Type B pancreatic cell (in vitro differentiated cells): ENCODE data around the gene LTB4R. TPM values are rescaled to one million over a fixed set of nuclear protein-coding genes. Genes with fewer than 3 reads are reported as not detected.

Experiments
- DNase-seq: peaks from one replicate; pipeline ENCODE4 v3.0.0; 2021; ENCODE audit warnings: mixed read lengths; ENCODE audit not compliant: unreplicated experiment; ENCODE audit errors: extremely low spot score
- H3K27ac Mint-ChIP-seq: 2 replicates; pipeline ENCODE4 v1.8.0; 2021; ENCODE audit warnings: mild to moderate bottlenecking, mixed read lengths
- H3K27me3 Mint-ChIP-seq: 2 replicates; pipeline ENCODE4 v1.8.0; 2021; ENCODE audit warnings: mixed read lengths
- H3K36me3 Mint-ChIP-seq: 2 replicates; pipeline ENCODE4 v1.8.0; 2021; ENCODE audit warnings: mixed read lengths
- H3K4me1 Mint-ChIP-seq: one replicate; pipeline ENCODE4 v1.8.0; 2021; ENCODE audit warnings: mixed read lengths; ENCODE audit not compliant: unreplicated experiment
- H3K4me3 Mint-ChIP-seq: 2 replicates; pipeline ENCODE4 v1.8.0; 2021; ENCODE audit warnings: mild to moderate bottlenecking, mixed read lengths
- H3K9me3 Mint-ChIP-seq: 2 replicates; pipeline ENCODE4 v1.8.0; 2021; ENCODE audit warnings: mixed read lengths
- CTCF ChIP-seq: fragments of 200-600 bp; sonication (generic); conservative IDR thresholded peaks from 2 replicates; pipeline ENCODE4 v1.5.0; 2021; ENCODE audit warnings: antibody characterized with exemption, mild to moderate bottlenecking
- total RNA-seq: library from RNA; stranded (reverse); gene quantifications from 2 replicates; pipeline ENCODE4 v1.2.1, GENCODE V29; 2021; ENCODE audit warnings: low replicate concordance

Gene LTB4R
- total RNA-seq, 1 donor from 2014 or later, result 8.8 TPM

DNA sequence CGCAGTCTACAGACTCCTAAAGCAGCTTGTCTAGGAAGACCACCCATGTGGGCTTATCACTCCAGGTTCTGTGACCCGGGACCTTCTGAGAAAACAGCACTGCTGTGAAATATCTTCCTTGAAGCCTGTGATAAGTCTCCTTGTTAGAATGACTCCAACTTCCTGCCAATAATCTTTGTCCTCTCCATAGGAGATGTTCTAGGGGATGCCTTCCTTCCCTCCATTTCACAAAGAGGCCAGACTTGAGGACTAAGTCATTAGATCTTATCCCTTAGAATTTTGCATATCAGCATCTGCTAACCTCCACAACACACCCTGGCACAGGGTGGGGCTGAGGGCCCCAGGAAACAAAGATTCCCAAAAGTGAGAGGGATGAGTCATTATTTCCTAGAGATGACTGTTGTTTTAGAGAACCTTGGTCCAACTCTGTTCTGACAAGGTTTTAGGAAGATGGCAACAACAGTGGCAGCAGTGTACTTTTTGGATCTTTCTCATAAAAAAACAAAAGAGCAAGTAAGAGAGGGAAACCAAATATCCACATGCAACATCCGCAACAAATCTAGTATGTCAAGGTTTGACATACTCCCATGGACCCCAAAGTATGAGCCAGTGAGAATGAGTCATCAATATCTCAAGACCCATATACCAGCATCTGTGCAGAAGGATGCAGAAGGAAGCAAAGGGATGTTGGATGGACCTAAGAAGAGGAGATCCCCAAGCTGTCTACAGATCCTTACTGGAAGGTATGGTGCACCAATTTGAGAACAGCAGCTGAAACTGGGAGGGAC, 6.0 kb downstream of the LTB4R start:
- peaks cover 8% of the 10 kb centered on the region for H3K4me1 Mint-ChIP-seq
- no peaks in the 10 kb centered on the region for H3K36me3 Mint-ChIP-seq
- no peaks in the 10 kb centered on the region for H3K9me3 Mint-ChIP-seq
- H3K4me3 Mint-ChIP-seq, result no peak overlapping the region
- DNase-seq, result no peak
- peaks cover 50% of the 10 kb centered on the region for H3K27me3 Mint-ChIP-seq
- no peak for TF ChIP-seq CTCF
- H3K27ac Mint-ChIP-seq, result no peak overlapping the region

DNA sequence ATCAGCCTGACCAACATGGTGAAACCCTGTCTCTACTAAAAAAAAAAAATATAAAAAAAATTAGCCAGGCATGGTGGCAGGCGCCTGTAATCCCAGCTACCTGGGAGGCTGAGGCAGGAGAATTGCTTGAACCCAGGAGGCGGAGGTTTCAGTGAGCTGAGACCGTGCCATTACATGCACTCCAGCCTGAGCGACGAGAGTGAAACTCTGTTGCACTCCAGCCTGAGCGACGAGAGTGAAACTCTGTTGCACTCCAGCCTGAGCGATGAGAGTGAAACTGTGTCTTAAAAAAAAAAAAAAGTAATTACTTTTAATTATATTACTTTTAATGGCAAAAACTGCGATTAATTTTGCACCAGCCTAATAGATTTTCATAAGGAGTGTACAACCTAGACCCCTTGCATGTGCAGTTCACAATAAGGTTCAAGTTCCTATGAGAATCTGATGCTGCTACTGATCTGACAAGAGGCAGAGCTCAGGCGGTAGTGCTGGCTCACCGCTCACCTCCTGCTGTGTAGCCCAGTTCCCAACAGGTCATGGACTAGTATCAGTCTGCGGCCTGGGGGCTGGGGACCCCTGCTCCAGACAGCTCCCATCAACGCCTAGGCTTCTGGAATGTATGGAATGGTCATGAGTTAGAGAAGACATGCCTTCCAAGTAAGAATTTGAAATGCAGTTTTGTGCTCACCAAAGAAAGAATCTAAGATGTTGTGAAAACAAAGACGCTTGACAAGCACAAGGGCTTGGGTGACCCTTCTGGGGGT, 10.1 kb downstream of the LTB4R start:
- no peak for DNase-seq
- no peaks in the 10 kb centered on the region for H3K9me3 Mint-ChIP-seq

GRCh38 chr14:24322672-24323071, 11.4 kb downstream of the LTB4R start:
- Mint-ChIP-seq H3K27ac (no peak overlapping the region), H3K27me3 (peaks cover 47% of the 10 kb centered on the region), H3K36me3 (no peaks in the 10 kb centered on the region)

More for the DNA sequence above, 10.1 kb downstream of the LTB4R start:
- H3K36me3 Mint-ChIP-seq, result no peaks in the 10 kb centered on the region
- H3K27ac Mint-ChIP-seq, result no peak overlapping the region
- peaks cover 54% of the 10 kb centered on the region for H3K27me3 Mint-ChIP-seq
- H3K4me3 Mint-ChIP-seq, result no peak overlapping the region
- TF ChIP-seq CTCF, result no peak
- peaks cover 8% of the 10 kb centered on the region for H3K4me1 Mint-ChIP-seq

DNA sequence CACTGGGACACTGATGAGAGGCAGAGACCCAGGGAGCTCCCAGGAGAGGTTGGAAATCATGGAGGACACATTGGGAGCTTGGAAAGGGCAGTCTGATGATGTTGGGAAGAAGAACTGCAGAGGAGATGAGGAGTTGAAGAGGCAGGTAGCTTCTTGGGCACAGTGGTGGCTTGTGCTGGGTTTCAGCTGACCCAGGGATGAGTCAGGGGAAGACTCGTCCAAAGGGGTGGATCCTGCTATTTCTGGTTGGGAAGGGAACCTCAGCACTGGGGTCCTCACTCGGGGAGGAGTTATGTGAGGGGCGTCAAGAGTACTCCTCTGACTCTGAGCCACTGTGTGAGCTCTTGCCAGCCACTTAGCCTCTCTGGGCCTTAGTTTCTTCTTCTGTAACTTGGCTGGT, 12.0 kb downstream of the LTB4R start:
- Mint-ChIP-seq H3K36me3 (no peaks in the 10 kb centered on the region), H3K27me3 (peaks cover 40% of the 10 kb centered on the region), H3K9me3 (no peaks in the 10 kb centered on the region), H3K4me1 (peaks cover 4% of the 10 kb centered on the region), H3K4me3 (no peak overlapping the region), H3K27ac (no peak overlapping the region)
- DNase-seq, result no peak
- TF ChIP-seq CTCF, result no peak

More at GRCh38 chr14:24322672-24323071, 11.4 kb downstream of the LTB4R start:
- Mint-ChIP-seq H3K4me3 (no peak overlapping the region), H3K9me3 (no peaks in the 10 kb centered on the region), H3K4me1 (peaks cover 6% of the 10 kb centered on the region)
- TF ChIP-seq CTCF, result no peak
- DNase-seq, result no peak

GRCh38 chr14:24324024-24324423, 12.7 kb downstream of the LTB4R start:
- H3K27ac Mint-ChIP-seq, result no peak overlapping the region
- H3K4me1 Mint-ChIP-seq, result peaks cover 4% of the 10 kb centered on the region
- H3K4me3 Mint-ChIP-seq, result no peak overlapping the region
- peaks cover 38% of the 10 kb centered on the region for H3K27me3 Mint-ChIP-seq
- no peaks in the 10 kb centered on the region for H3K36me3 Mint-ChIP-seq
- no peak for DNase-seq
- no peak for TF ChIP-seq CTCF
- H3K9me3 Mint-ChIP-seq, result no peaks in the 10 kb centered on the region
